Gastrocnemius medialis (tissue), 4 donors: ENCODE data around the gene OSTN. TPM values are rescaled to one million over a fixed set of nuclear protein-coding genes. Genes with fewer than 3 reads are reported as not detected.

Experiments
- ATAC-seq, 2 donors: fragments of 150-250 bp; one replicate each; pipeline ENCODE4 v1.9.1; 2016
- DNase-seq, 2 donors: peaks; one replicate each; pipeline ENCODE4 v3.0.0-alpha.2; 2019
- H3K27ac ChIP-seq, 4 donors: fragments of 200-600 bp; sonication (generic); 1 replicate in 1 of 4; 2 replicates in 3 of 4; pipeline ENCODE4 v1.5.1; 2016 to 2018; ENCODE audit warnings: mild to moderate bottlenecking in 2 of 4, moderate library complexity in 1 of 4
- H3K27me3 ChIP-seq, 3 donors: fragments of 200-600 bp; sonication (generic) in 2 of 3; 1 replicate in 1 of 3; 2 replicates in 2 of 3; pipeline versions ENCODE4 v1.5.1 to v1.6.0; 2016 to 2019; ENCODE audit warnings: mild to moderate bottlenecking in 1 of 3, moderate library complexity in 1 of 3
- H3K36me3 ChIP-seq, 2 donors: fragments of 200-600 bp; sonication (generic) in 1 of 2; one replicate each; pipeline ENCODE4 v1.5.1; 2017 to 2018
- H3K4me1 ChIP-seq, 2 donors: fragments of 200-600 bp; sonication (generic) in 1 of 2; one replicate each; pipeline ENCODE4 v1.5.1; 2016 to 2017; ENCODE audit warnings: mild to moderate bottlenecking in 2 of 2
- H3K4me3 ChIP-seq, 4 donors: fragments of 200-600 bp; sonication (generic) in 3 of 4; 1 replicate in 1 of 4; 2 replicates in 3 of 4; pipeline ENCODE4 v1.5.1; 2016 to 2019; ENCODE audit warnings: mild to moderate bottlenecking in 2 of 4
- H3K9me3 ChIP-seq, 3 donors: fragments of 200-600 bp; sonication (generic) in 2 of 3; 1 replicate in 1 of 3; 2 replicates in 2 of 3; pipeline ENCODE4 v1.5.1; 2016 to 2019
- CTCF ChIP-seq, 5 experiments: fragments of 450-650 bp in 3 of 5; fragments of 200-600 bp in 2 of 5; sonication (generic) in 2 of 5; IDR thresholded peaks in 4 of 5; conservative IDR thresholded peaks in 1 of 5; 1 replicate in 4 of 5; 2 replicates in 1 of 5; pipeline ENCODE4 v1.5.1; 2016 to 2019; ENCODE audit warnings: antibody characterized with exemption in 5 of 5, mild to moderate bottlenecking in 3 of 5, moderate library complexity in 3 of 5
- POLR2A ChIP-seq, 2 donors: fragments of 450-650 bp; IDR thresholded peaks; one replicate each; pipeline ENCODE4 v1.6.1; 2017; ENCODE audit warnings: antibody characterized with exemption in 2 of 2, mild to moderate bottlenecking in 2 of 2, moderate library complexity in 2 of 2
- in situ Hi-C, 4 donors: fragments of 200-750 bp; cut with MboI; loops; one replicate each; pipeline versions ENCODE4 v1.15.0 to v1.8.0; 2017; ENCODE audit warnings: low sequenced_read_pairs in 4 of 4
- intact Hi-C: fragments of 100-400 bp; cut with DNase I; formaldehyde crosslinking; loops from one replicate; pipeline ENCODE4 v1.15.1; 2023; ENCODE audit warnings: low total_unique reads
- total RNA-seq, 4 donors: library from RNA; depleted of rRNA; stranded (reverse); fragments of >200 nt; gene quantifications; one replicate each; pipeline versions ENCODE4 v1.1.0 to v1.2.3, GENCODE V29; 2016

OSTN gene
- total RNA-seq, 4 donors from 2014 or later, result 0.07 TPM; not detected in 3

- ATAC-seq (no peak), DNase-seq (no peak)
- no peak overlapping the region for H3K27ac ChIP-seq
- no peak for TF ChIP-seq CTCF (IDR thresholded peaks at IDR 0.05 in 4 of 5, conservative IDR thresholded peaks at IDR 0.05 in 1 of 5)
- TF ChIP-seq POLR2A (IDR thresholded peaks at IDR 0.05), result no peak
- H3K36me3 ChIP-seq, result no peaks in the 10 kb centered on the region
- in situ Hi-C loops, result no loop called here
- no peaks in the 10 kb centered on the region for H3K4me1 ChIP-seq
- no peak overlapping the region for H3K4me3 ChIP-seq
- intact Hi-C loops, result no loop called here
- H3K9me3 ChIP-seq, result no peaks in the 10 kb centered on the region
- H3K27me3 ChIP-seq, result no peaks in the 10 kb centered on the region
Observed at GRCh38 chr3:191301782-191302411, 102.9 kb downstream of the OSTN start.

GRCh38 chr3:191302451-191302850 lies 103.4 kb downstream of the OSTN start:
- Histone ChIP-seq H3K36me3 (no peaks in the 10 kb centered on the region), H3K4me3 (no peak overlapping the region), H3K27me3 (no peaks in the 10 kb centered on the region), H3K9me3 (no peaks in the 10 kb centered on the region), H3K27ac (no peak overlapping the region), H3K4me1 (no peaks in the 10 kb centered on the region)
- no peak for TF ChIP-seq POLR2A (IDR thresholded peaks at IDR 0.05)
- no peak for TF ChIP-seq CTCF (IDR thresholded peaks at IDR 0.05 in 4 of 5, conservative IDR thresholded peaks at IDR 0.05 in 1 of 5)
- DNase-seq (no peak), ATAC-seq (no peak)
- in situ Hi-C loops (no loop called here), intact Hi-C loops (no loop called here)

GRCh38 chr3:191303596-191303995 lies 104.6 kb downstream of the OSTN start:
- no peaks in the 10 kb centered on the region for H3K36me3 ChIP-seq
- H3K27ac ChIP-seq, result no peak overlapping the region
- intact Hi-C loops, result no loop called here
- DNase-seq (no peak), ATAC-seq (no peak)
- H3K4me1 ChIP-seq, result no peaks in the 10 kb centered on the region
- H3K4me3 ChIP-seq, result no peak overlapping the region
- H3K9me3 ChIP-seq, result no peaks in the 10 kb centered on the region
- no peak for TF ChIP-seq POLR2A (IDR thresholded peaks at IDR 0.05)
- no peak for TF ChIP-seq CTCF (IDR thresholded peaks at IDR 0.05 in 4 of 5, conservative IDR thresholded peaks at IDR 0.05 in 1 of 5)
- in situ Hi-C loops, result no loop called here
- no peaks in the 10 kb centered on the region for H3K27me3 ChIP-seq

- in situ Hi-C loops (no loop called here), intact Hi-C loops (no loop called here)
- DNase-seq (no peak), ATAC-seq (no peak)
- no peak for TF ChIP-seq POLR2A (IDR thresholded peaks at IDR 0.05)
- no peak for TF ChIP-seq CTCF (IDR thresholded peaks at IDR 0.05 in 4 of 5, conservative IDR thresholded peaks at IDR 0.05 in 1 of 5)
- H3K27me3 ChIP-seq, result no peaks in the 10 kb centered on the region
- H3K36me3 ChIP-seq, result no peaks in the 10 kb centered on the region
- H3K4me3 ChIP-seq, result no peak overlapping the region
- no peaks in the 10 kb centered on the region for H3K9me3 ChIP-seq
- no peaks in the 10 kb centered on the region for H3K4me1 ChIP-seq
- no peak overlapping the region for H3K27ac ChIP-seq
Observed at GRCh38 chr3:191306428-191306827, 107.4 kb downstream of the OSTN start.

- Histone ChIP-seq H3K27ac (no peak overlapping the region), H3K27me3 (no peaks in the 10 kb centered on the region), H3K4me3 (no peak overlapping the region), H3K4me1 (no peaks in the 10 kb centered on the region), H3K9me3 (no peaks in the 10 kb centered on the region), H3K36me3 (no peaks in the 10 kb centered on the region)
- TF ChIP-seq POLR2A (IDR thresholded peaks at IDR 0.05) (no peak), CTCF (IDR thresholded peaks at IDR 0.05 in 4 of 5, conservative IDR thresholded peaks at IDR 0.05 in 1 of 5) (no peak)
- in situ Hi-C loops (no loop called here), intact Hi-C loops (no loop called here)
- ATAC-seq, result no peak
- no peak for DNase-seq
Observed at GRCh38 chr3:191307341-191307740, 108.3 kb downstream of the OSTN start.
